ENCODE measurements around the gene GLDC.

DNA sequence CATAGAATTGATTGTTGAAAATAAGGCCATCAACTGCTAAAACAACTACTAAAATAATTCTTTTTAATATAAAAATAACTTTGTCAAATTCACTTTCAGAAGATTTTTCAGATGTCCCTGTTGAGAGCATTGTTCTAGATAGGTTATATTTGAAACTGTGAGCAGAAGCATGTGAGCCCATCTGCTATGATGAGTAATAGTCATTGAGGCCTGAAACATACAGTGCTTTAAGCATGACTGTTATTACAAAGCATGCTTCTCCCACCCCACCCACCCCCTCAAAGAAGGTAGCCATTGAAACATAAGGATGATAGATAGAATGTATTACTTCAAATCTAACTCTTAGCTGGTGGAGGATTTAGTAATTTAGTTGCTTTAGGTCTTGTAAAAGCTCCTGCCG lies 146.5 kb downstream of the GLDC start:
- TF ChIP-seq YY1 (IDR thresholded peaks at IDR 0.05; ENCODE audit: insufficient read depth, insufficient read length): no peak
- TF ChIP-seq SUZ12 (IDR thresholded peaks at IDR 0.05; ENCODE audit: extremely low read depth, insufficient read depth, insufficient read length): no peak

Measured in NT2/D1 (cell line).